NT2/D1 (cell line): ENCODE measurements around the gene JTB.

ENCODE experiments used
- DNase-seq: peaks from one replicate; pipeline ENCODE4 v3.0.0-alpha.2; 2011; ENCODE audit warnings: low read depth, low spot score
- H3K27me3 ChIP-seq: 2 replicates; pipeline ENCODE4 v1.6.0; 2011; ENCODE audit warnings: mild to moderate bottlenecking; ENCODE audit not compliant: insufficient read length, insufficient read depth
- H3K36me3 ChIP-seq: 2 replicates; pipeline ENCODE4 v1.6.1; 2011; ENCODE audit warnings: mild to moderate bottlenecking, low read length, mixed read lengths; ENCODE audit not compliant: insufficient read depth, insufficient read length
- H3K4me1 ChIP-seq: 2 replicates; pipeline ENCODE4 v1.5.1; 2011; ENCODE audit not compliant: insufficient read depth, insufficient read length
- H3K4me3 ChIP-seq: 2 replicates; pipeline ENCODE4 v1.5.1; 2011; ENCODE audit warnings: low read depth; ENCODE audit not compliant: insufficient read length
- H3K9ac ChIP-seq: 2 replicates; pipeline ENCODE4 v1.6.0; 2011; ENCODE audit warnings: low read depth; ENCODE audit not compliant: insufficient read length
- H3K9me3 ChIP-seq: 2 replicates; pipeline ENCODE4 v1.5.1; 2011; ENCODE audit warnings: mild to moderate bottlenecking, low read length; ENCODE audit not compliant: insufficient read depth
- SUZ12 ChIP-seq: IDR thresholded peaks from 2 replicates; pipeline ENCODE4 v1.6.1; 2011; ENCODE audit not compliant: insufficient read length, insufficient read depth; ENCODE audit errors: extremely low read depth
- YY1 ChIP-seq: IDR thresholded peaks from 2 replicates; pipeline ENCODE4 v1.6.1; 2011; ENCODE audit not compliant: insufficient read length, insufficient read depth
- ZNF274 ChIP-seq: IDR thresholded peaks from 2 replicates; pipeline ENCODE4 v1.6.1; 2011; ENCODE audit warnings: mild to moderate bottlenecking, low read depth, low read length

The JTB gene

DNA sequence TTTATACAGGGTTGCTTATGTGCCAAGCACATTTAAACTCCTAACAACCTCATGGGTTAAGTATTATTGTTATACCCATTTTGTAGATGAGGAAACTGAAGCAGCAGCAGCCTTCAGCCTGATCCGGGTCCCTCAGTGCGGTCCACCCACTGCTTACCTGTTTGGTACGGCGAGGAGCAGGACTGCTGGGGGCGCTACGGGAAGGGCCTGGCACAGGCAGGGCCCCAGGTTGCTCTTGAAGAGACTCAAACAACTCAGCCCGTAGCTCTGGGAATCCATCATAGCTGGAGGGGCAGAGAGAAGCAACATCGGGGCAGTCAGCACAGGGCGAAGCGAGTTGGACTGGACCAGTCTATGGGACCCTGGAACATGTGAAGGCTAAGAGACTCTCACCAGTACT is 40.1 kb downstream of the JTB start:
- Histone ChIP-seq H3K9me3 (no peaks in the 10 kb centered on the region), H3K27me3 (no peaks in the 10 kb centered on the region), H3K9ac (no peak overlapping the region), H3K4me3 (no peak overlapping the region), H3K36me3 (peaks cover 91% of the 10 kb centered on the region), H3K4me1 (no peaks in the 10 kb centered on the region)
- no peak for DNase-seq
- TF ChIP-seq ZNF274, result no peak
- TF ChIP-seq YY1, result no peak
- no peak for TF ChIP-seq SUZ12

DNA sequence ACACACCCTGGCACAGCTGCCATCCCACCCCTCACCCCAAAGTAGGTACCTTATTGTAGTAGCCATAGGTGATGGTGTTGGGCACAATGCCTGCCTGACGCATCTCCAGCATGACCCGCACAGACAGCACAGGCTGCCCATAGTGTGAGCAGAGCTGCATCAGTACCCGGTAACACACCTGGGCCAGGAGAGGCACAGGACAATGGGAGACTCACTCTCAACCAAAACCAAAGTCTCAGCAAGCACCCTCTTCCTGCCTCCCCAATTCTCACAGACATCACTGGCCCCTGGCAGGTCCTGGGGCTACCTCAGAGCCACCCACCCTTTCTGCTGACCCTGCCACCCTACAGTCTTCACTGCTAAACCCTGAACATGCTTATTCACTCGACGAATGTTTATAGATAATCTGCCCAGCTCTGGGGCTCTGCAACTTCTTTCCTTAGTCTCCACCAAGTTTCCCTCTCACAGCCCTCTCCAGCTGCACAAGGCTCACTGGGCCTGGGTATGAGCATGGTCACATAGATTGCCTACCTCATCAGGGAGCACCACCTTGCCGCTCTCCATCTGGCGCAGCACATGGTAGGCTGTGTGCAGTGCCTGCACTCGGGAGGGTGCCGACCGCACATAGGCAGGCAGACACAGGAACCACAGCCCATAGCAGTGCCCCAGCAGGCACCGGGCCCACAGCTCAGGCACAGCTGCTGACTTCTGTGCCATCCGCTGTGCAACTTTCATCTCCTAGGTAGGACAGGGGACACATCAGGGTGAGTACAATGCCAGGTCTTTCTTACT is 41.3 kb downstream of the JTB start:
- no peak overlapping the region for H3K9ac ChIP-seq
- H3K9me3 ChIP-seq, result no peaks in the 10 kb centered on the region
- H3K36me3 ChIP-seq, result peaks cover 87% of the 10 kb centered on the region
- no peaks in the 10 kb centered on the region for H3K27me3 ChIP-seq
- H3K4me1 ChIP-seq, result no peaks in the 10 kb centered on the region
- no peak for TF ChIP-seq YY1
- TF ChIP-seq SUZ12, result no peak
- TF ChIP-seq ZNF274, result no peak
- no peak for DNase-seq
- H3K4me3 ChIP-seq, result no peak overlapping the region

DNA sequence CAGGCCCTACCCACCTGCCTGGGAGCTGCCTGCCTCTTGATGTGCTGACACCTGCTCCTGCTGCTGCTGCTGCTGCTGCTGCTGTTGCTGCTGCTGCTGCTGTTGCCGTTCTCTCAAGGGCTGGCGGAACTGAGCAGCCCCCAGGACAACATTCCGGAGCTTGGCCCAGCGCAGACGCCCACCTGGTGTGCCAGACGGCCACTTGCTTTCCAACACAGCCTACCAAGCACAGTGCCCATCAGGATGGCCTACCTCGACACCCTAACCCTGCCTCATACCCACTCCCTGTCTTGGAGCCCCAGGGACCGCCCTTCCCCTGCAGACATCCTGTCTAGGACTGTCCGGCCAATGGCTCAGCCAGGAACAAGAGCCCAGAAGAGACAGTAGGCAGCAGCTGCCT is 42.7 kb downstream of the JTB start:
- H3K9ac ChIP-seq, result no peak overlapping the region
- no peak for DNase-seq
- no peak overlapping the region for H3K4me3 ChIP-seq
- peaks cover 87% of the 10 kb centered on the region for H3K36me3 ChIP-seq
- no peaks in the 10 kb centered on the region for H3K27me3 ChIP-seq
- H3K9me3 ChIP-seq, result no peaks in the 10 kb centered on the region
- H3K4me1 ChIP-seq, result no peaks in the 10 kb centered on the region
- TF ChIP-seq SUZ12 (no peak), ZNF274 (no peak), YY1 (no peak)

DNA sequence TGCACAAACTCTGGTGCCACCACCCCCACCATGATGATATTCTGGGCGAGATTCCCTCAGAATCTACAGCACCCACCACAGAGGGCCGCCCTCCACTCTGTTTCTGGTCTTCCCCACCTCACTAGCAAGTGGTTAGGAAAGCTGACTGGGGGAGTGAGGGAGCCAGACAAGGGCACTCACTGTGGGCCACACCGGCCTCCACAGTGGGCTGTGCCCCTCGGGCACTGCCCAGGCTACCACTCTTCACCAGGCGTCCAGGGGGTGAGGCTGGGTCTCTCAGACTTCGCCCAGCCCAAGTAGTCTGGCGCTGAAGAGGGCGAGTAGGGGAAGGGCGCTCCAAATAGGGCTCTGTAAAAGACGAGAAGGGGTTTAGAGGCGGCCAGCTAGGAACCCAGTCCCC is 43.5 kb downstream of the JTB start:
- Histone ChIP-seq H3K9me3 (no peaks in the 10 kb centered on the region), H3K4me3 (no peak overlapping the region), H3K4me1 (peaks cover 2% of the 10 kb centered on the region), H3K36me3 (peaks cover 87% of the 10 kb centered on the region), H3K27me3 (no peaks in the 10 kb centered on the region), H3K9ac (no peak overlapping the region)
- DNase-seq, result no peak
- TF ChIP-seq SUZ12 (no peak), ZNF274 (no peak), YY1 (no peak)

DNA sequence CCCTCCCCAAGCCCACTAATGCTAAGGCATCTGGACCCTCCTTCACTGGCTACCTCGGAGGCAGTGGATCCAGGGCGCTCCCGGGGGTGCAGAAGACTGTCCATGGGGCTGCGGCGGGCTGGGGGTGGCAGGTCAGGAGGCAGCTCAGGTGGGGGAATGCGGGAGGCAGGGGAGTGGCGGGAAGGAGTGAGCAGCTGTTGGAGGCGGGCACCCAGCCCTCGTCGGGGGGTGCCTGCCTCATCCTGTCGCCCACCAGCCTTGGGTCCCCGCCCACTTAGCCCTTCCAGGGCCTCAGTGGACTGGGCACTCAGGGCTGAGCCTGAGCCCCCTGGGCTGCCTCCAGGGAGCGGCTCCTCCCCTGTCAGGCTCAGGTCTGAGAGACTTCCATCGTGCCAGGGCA is 44.0 kb downstream of the JTB start:
- Histone ChIP-seq H3K36me3 (peaks cover 85% of the 10 kb centered on the region), H3K27me3 (no peaks in the 10 kb centered on the region), H3K4me1 (peaks cover 3% of the 10 kb centered on the region), H3K9ac (no peak overlapping the region), H3K4me3 (no peak overlapping the region), H3K9me3 (no peaks in the 10 kb centered on the region)
- TF ChIP-seq ZNF274 (no peak), YY1 (no peak), SUZ12 (no peak)
- DNase-seq, result no peak

DNA sequence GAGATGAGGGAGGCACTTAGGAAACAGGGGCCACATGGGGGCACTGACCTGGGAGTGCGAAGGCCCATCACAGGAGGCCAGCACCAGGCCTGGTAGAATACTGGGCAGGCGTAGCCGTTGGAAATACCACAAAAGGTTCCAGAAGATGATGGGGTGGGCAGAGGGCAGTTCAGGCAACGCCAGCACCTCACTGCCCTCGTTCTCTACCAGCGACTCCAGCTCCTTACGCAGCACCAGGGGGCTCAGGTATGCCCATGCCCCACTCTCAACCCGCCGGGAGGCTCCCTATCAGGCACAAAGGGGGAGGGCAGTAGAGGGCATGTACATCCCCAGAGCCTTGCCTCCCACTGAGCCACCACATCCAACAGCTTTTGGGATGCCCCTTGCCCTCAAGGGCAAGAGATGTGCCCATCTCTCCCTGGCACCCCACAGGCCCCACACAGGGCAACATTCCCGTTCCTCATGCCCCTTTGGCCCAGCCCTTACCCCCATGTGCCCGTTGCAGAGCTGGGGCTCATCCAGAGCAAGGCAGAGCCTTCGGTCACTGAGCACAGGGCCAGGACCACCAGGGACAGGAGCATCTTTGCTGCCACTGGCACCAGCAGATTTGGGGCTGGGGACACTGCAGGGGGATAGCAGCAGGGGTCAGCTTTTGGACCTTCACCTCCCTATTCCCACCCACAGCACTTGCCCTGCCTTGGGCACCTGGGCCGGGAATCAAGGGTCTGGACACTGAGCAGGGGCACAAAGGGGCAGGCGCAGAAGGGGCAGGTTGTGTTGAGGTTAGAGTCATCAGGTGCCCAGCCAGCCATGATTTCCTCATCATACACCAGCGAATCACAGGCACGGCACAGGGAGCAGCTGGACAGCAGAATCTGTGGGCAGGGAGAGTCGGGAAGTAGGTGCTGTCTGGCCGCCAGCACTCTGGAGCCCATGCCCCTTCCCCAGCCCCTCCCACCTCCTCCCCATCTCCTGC is 45.0 kb downstream of the JTB start:
- Histone ChIP-seq H3K4me3 (no peak overlapping the region), H3K9me3 (no peaks in the 10 kb centered on the region), H3K4me1 (peaks cover 3% of the 10 kb centered on the region), H3K36me3 (peaks cover 79% of the 10 kb centered on the region), H3K9ac (no peak overlapping the region), H3K27me3 (no peaks in the 10 kb centered on the region)
- DNase-seq, result no peak
- TF ChIP-seq ZNF274, result no peak
- no peak for TF ChIP-seq YY1
- no peak for TF ChIP-seq SUZ12
